Activated CD8-positive, alpha-beta memory T cell treated with anti-CD3 and anti-CD28 coated beads, Interleukin-2, amount 10 ng/mL, durations not matched to agents 7 days and 5 days (primary cell): Measurements from ENCODE around the gene ASCC1. TPM values are rescaled to one million over a fixed set of nuclear protein-coding genes. Genes with fewer than 3 reads are reported as not detected.
"Not testable (repeated sequence)": the region's sequence is repeated elsewhere in the genome, so short reads cannot be mapped to it uniquely, and the experiment has no call there.

ENCODE experiments used
- ATAC-seq: fragments of 150-1000 bp; cut with Tn5 transposase; one replicate; pipeline ENCODE4 v1.10.0; 2021; ENCODE audit warnings: moderate library complexity
- CTCF ChIA-PET: fragments of 350-600 bp; sonication (Branson Sonifier 250); formaldehyde crosslinking; loops from one replicate; lab custom pipeline; 2021; ENCODE audit warnings: antibody characterized with exemption; lab: Charles Lee
- DNase-seq: peaks from one replicate; pipeline ENCODE4 v3.0.0-alpha.2; 2020
- H3K27ac Mint-ChIP-seq: one replicate; pipeline ENCODE4 v1.8.0; 2021; ENCODE audit warnings: mild to moderate bottlenecking, mixed read lengths
- H3K27me3 Mint-ChIP-seq: one replicate; pipeline ENCODE4 v1.8.0; 2021; ENCODE audit warnings: mixed read lengths
- H3K36me3 Mint-ChIP-seq: one replicate; pipeline ENCODE4 v1.8.0; 2021; ENCODE audit warnings: mild to moderate bottlenecking, mixed read lengths
- H3K4me1 Mint-ChIP-seq: one replicate; pipeline ENCODE4 v1.8.0; 2021; ENCODE audit warnings: mixed read lengths
- H3K4me3 Mint-ChIP-seq: one replicate; pipeline ENCODE4 v1.8.0; 2021; ENCODE audit warnings: mild to moderate bottlenecking, moderate library complexity, mixed read lengths
- H3K9me3 Mint-ChIP-seq: one replicate; pipeline ENCODE4 v1.8.0; 2022; ENCODE audit warnings: low read depth, mixed read lengths
- total RNA-seq, 2 experiments: library from RNA; stranded (reverse); gene quantifications; one replicate each; pipeline ENCODE4 v1.2.3, GENCODE V29; 2021

The ASCC1 gene
- total RNA-seq, 2 experiments from 2014 or later: 34.9 to 36.8 TPM

DNA sequence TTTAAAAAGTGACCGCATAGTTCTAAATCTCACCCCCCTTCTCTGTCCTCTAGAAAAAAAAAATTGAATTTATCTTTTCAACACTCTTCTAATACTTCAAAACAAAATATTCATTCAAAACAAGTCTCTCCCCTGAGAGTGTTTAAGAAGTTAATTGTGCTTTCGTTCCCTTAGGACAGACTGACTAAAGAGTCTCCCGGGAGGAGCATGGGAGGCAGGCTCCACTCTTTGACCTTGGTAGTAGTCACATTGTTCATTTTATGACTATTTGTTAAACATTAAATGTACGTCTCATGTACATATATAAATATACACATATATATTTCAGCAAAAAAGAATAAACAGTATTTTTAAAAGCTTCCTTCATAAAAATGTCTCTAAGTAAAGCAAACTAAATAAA, 92.5 kb downstream of the ASCC1 start:
- ATAC-seq: no peak
- Mint-ChIP-seq H3K9me3 (no peaks in the 10 kb centered on the region), H3K4me1 (peaks cover 17% of the 10 kb centered on the region), H3K27me3 (no peaks in the 10 kb centered on the region), H3K4me3 (no peak overlapping the region), H3K27ac (no peak overlapping the region), H3K36me3 (peaks cover 27% of the 10 kb centered on the region)
- no peak for DNase-seq
- CTCF ChIA-PET: interaction anchor here (1.4 to 5.0 kb wide), 4 partner anchors 8 to 213 kb away, joined by 3 to 57 read pairs (median 6); no protein-coding TSS in a partner anchor

DNA sequence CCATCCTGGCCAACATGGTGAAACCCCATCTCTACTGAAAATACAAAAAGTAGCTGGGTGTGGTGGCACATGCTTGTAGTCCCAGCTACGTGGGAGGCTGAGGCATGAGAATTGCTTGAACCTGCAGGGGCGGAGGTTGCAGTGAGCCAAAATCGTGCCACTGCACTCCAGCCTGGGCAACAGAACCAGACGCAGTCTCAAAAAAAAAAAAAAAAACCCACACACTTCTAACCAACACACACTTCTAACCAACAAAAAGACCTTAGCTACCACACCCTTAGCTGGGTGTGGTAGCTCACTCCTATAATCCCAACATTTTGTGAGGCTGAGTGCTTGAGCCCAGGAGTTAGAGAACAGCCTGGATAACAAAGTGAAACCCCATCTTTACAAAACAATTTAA, 93.9 kb downstream of the ASCC1 start:
- ATAC-seq: no peak
- H3K36me3 Mint-ChIP-seq: peaks cover 30% of the 10 kb centered on the region
- no peak overlapping the region for H3K4me3 Mint-ChIP-seq
- H3K27me3 Mint-ChIP-seq: no peaks in the 10 kb centered on the region
- peaks cover 17% of the 10 kb centered on the region for H3K4me1 Mint-ChIP-seq
- H3K9me3 Mint-ChIP-seq: peaks cover 2% of the 10 kb centered on the region
- CTCF ChIA-PET: interaction anchor here (0.8 to 2.7 kb wide), 5 partner anchors 9 to 215 kb away, joined by 3 to 7 read pairs (median 4); no protein-coding TSS in a partner anchor
- no peak for DNase-seq
- no peak overlapping the region for H3K27ac Mint-ChIP-seq

DNA sequence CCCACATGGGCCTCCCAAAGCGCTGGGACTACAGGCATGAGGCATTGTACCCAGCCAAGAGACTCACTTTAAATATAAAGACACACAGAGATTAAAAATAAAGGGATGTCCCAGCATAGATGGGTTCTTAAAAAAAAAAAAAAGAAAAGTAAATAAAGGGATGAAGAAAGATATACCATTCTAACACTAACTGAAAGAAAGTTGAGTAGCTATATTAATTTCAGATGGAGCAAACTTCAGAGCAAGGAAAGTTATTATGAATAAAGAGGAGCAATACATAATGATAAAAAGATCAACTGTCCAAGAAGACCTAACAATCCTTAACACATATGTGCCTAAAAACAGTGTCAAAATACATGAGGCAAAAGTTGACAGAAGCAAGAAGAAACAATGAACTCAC, 94.7 kb downstream of the ASCC1 start:
- ATAC-seq (no peak), DNase-seq (no peak)
- no peak overlapping the region for H3K4me3 Mint-ChIP-seq
- peaks cover 6% of the 10 kb centered on the region for H3K9me3 Mint-ChIP-seq
- no peaks in the 10 kb centered on the region for H3K27me3 Mint-ChIP-seq
- CTCF ChIA-PET: interaction anchor here (0.7 to 2.7 kb wide), 3 partner anchors 73 to 216 kb away, joined by 5 to 7 read pairs (median 5); no protein-coding TSS in a partner anchor
- H3K27ac Mint-ChIP-seq: no peak overlapping the region
- peaks cover 34% of the 10 kb centered on the region for H3K36me3 Mint-ChIP-seq
- H3K4me1 Mint-ChIP-seq: peaks cover 14% of the 10 kb centered on the region

DNA sequence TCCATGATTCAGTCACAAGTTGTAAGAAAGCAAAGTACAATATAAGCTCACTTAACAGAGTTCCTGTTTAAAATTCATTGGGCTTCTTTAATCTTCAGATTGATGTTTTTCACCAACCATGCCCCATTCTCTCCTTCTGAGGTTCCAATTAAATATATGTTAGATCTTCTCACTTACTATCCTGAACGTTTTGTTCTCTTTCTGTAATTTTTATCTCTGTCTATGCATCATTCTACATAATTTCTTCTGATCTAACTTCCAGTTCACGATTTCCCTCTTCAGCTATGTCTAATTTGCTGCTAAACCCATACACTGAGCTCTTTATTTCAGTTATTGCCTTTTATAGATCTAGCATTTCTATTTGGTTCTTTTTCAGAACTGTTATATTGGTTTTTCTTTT, 99.7 kb downstream of the ASCC1 start:
- no peak for DNase-seq
- CTCF ChIA-PET: interaction anchor here (0.6 to 2.0 kb wide), 5 partner anchors 8 to 702 kb away, joined by 3 to 10 read pairs (median 4); no protein-coding TSS in a partner anchor
- Mint-ChIP-seq H3K27me3 (no peaks in the 10 kb centered on the region), H3K36me3 (peaks cover 51% of the 10 kb centered on the region), H3K4me3 (no peak overlapping the region), H3K9me3 (peaks cover 8% of the 10 kb centered on the region), H3K27ac (no peak overlapping the region), H3K4me1 (no peaks in the 10 kb centered on the region)
- no peak for ATAC-seq

DNA sequence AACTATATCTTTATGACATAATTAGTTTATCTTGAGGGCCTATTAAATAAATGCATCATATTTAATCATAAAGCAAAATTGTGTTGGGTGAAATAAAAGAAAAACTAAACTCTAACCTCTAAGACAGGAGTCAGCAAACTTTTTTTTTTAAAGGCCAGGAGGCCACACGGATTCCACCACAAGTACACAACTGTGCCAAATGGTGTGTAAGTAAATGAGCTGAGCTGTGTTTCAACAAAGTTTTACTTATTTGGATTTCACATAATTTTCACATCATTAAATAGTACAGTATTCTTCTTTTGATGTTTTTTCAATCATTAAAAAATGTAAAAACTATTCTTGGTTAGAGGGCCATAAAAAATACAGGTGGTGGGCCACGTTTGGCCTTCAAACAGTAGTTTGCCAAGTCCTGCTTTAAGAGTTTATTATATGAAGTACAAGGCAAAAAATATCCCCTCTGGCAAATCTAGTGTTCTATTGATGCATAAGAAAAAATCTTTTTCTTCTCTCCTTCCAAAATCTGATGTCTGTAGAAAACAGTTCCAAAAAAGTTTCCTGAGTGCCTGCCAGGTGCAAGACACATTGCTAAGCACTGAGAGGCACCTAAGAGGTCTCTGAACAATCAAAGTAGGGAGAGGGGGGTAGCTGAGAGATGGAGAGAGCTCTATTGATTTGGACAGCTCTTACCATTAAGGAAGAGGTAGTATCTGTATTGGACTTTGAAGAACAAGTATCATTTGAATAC, 101.2 kb downstream of the ASCC1 start:
- peaks cover 4% of the 10 kb centered on the region for H3K4me1 Mint-ChIP-seq
- no peak for DNase-seq
- peaks cover 45% of the 10 kb centered on the region for H3K36me3 Mint-ChIP-seq
- H3K9me3 Mint-ChIP-seq: peaks cover 8% of the 10 kb centered on the region
- ATAC-seq: no peak
- CTCF ChIA-PET: interaction anchor here (1.3 to 2.0 kb wide), 5 partner anchors 10 to 82 kb away, joined by 5 to 10 read pairs (median 6); no protein-coding TSS in a partner anchor
- H3K27ac Mint-ChIP-seq: no peak overlapping the region
- H3K4me3 Mint-ChIP-seq: no peak overlapping the region
- no peaks in the 10 kb centered on the region for H3K27me3 Mint-ChIP-seq

DNA sequence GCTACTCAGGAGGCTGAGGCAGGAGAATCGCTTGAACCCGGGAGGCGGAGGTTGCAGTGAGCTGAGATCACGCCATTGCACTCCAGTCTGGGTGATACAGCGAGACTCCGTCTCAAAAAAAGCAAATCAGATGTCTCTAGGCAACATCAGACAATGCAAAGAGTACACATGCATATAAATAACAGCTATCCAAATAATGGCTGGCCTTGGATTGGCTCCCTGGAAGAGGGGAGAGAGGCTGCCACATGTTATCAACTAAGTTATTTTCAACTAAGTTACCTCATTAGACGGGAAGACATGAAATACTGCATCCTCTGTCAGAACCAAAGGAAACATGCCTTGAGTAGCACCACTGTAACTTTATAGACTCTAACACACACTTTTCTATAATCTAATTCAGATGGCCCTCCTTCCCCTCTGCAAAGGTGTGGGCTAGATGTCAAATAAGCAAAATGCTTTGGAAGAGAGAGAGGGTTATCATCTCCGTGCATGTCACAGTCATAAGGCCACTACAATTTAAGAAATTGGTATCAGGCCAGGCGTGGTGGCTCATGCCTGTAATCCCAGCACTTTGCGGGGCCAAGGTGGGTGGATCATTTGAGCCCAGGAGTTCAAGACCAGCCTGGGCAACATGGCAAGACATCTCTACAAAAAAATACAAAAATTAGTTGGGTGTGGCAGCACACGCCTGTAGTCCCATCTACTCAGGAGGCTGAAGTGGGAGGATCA, 105.2 kb downstream of the ASCC1 start:
- no peak overlapping the region for H3K27ac Mint-ChIP-seq

DNA sequence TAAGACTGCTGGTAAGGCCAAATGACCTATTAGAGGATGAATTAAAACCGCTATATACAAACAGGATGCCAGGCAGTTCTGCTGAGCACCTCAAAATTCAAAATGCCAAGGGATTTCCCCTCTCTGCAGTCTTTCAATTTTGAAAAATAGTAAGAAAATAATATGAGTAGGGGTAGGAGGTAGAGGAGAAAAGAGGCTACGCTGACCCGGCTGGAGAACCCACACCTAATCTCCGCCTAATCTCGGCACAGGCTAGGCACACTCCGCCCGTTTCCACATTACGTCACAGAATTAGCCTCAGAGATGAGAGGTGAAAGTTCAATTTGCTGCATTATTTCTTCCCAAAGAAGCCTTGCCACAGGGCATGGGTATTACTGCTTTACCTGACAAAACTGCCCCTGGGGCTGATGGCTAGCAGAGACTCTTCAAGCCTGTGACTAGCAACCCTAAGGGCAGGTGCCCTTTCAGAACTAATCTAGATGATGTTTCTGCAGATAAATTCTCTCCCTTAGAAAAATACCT, 106.4 kb downstream of the ASCC1 start:
- H3K9me3 Mint-ChIP-seq: no peaks in the 10 kb centered on the region
- peaks cover 41% of the 10 kb centered on the region for H3K4me1 Mint-ChIP-seq
- peak overlapping the region; percentile 52 for H3K27ac Mint-ChIP-seq
- H3K27me3 Mint-ChIP-seq: no peaks in the 10 kb centered on the region
- DNase-seq (no peak), ATAC-seq (no peak)
- CTCF ChIA-PET: no interaction called here
- peaks cover 22% of the 10 kb centered on the region for H3K36me3 Mint-ChIP-seq
- H3K4me3 Mint-ChIP-seq: no peak overlapping the region

More for the DNA sequence above, 105.2 kb downstream of the ASCC1 start:
- Mint-ChIP-seq H3K36me3 (peaks cover 31% of the 10 kb centered on the region), H3K4me1 (peaks cover 41% of the 10 kb centered on the region), H3K9me3 (no peaks in the 10 kb centered on the region), H3K4me3 (no peak overlapping the region), H3K27me3 (no peaks in the 10 kb centered on the region)
- ATAC-seq (no peak), DNase-seq (no peak)
- CTCF ChIA-PET: interaction anchor here (1.9 kb wide), 1 partner anchor 15 kb away, joined by 4 read pairs; no protein-coding TSS in a partner anchor

DNA sequence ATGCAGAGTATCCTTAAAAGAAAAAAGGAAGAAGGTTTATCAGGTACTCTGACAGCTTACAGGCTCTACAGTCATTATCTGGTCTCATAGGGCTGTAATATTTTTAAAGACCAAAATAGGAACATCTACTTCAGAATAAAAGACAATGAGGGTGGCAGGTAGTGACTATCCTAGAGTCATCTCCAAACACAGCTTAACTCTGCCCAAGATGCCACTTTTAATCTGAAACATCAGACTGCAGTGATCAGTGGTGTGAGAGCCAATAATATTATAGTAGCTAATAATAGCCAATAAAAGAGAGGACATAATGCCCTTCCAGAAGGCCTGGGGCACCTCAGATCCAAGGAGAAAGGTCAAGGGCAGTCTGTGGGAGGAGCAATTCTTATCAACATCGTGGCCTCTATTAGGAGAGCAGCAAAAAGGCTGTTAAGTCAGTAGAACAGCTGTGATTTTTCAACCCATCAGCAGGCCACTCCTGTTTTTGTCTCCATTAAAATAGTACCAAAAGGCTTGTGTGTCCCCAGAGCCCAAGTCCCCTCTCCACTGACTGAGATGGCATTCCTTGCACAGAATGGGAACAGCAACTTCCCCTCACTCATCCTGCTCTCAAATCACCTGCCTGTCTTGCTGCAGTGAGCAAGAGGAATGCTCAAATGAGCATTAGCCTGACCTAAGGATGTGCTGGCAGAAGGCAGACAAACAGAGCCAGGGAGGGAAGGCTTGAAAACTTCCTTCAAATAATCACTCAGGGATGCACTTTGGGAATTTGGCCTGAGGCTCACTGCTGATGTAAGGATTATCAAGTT, 107.0 kb downstream of the ASCC1 start:
- Mint-ChIP-seq H3K4me3 (no peak overlapping the region), H3K36me3 (peaks cover 24% of the 10 kb centered on the region)
- CTCF ChIA-PET: interaction anchor here (0.9 to 2.0 kb wide), 9 partner anchors 10 to 231 kb away, joined by 3 to 11 read pairs (median 3); no protein-coding TSS in a partner anchor

DNA sequence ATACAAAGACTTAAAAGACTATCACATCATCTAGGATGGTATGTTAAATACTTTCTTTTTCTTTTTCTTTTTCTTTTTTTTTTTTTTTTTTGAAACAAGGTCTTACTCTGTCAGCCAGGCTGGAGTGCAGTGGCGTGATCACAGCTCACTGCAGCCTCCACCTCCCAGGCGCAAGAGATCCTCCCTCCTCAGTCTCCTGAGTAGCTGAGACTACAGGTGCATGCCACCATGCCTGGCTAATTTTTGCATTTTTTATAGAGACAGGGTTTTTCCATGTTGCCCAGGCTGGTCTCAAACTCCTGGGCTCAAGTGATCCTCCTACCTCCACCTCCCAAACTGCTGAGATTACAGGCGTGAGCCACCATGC, 108.1 kb downstream of the ASCC1 start:
- peak overlapping the region; percentile 66 for H3K4me3 Mint-ChIP-seq
- H3K36me3 Mint-ChIP-seq: peaks cover 23% of the 10 kb centered on the region
- CTCF ChIA-PET: interaction anchor here (0.6 to 2.0 kb wide), 11 partner anchors 9 to 232 kb away, joined by 3 to 11 read pairs (median 3); no protein-coding TSS in a partner anchor
- not testable (repeated sequence) for DNase-seq, ATAC-seq, H3K27me3 Mint-ChIP-seq, H3K9me3 Mint-ChIP-seq
- peaks cover 41% of the 10 kb centered on the region for H3K4me1 Mint-ChIP-seq
- peak overlapping the region; percentile 86 for H3K27ac Mint-ChIP-seq

More for the DNA sequence above, 107.0 kb downstream of the ASCC1 start:
- Mint-ChIP-seq H3K9me3 (no peaks in the 10 kb centered on the region), H3K27me3 (no peaks in the 10 kb centered on the region), H3K4me1 (peaks cover 41% of the 10 kb centered on the region), H3K27ac (peak overlapping the region; percentile 52)
- no peak for ATAC-seq
- no peak for DNase-seq

DNA sequence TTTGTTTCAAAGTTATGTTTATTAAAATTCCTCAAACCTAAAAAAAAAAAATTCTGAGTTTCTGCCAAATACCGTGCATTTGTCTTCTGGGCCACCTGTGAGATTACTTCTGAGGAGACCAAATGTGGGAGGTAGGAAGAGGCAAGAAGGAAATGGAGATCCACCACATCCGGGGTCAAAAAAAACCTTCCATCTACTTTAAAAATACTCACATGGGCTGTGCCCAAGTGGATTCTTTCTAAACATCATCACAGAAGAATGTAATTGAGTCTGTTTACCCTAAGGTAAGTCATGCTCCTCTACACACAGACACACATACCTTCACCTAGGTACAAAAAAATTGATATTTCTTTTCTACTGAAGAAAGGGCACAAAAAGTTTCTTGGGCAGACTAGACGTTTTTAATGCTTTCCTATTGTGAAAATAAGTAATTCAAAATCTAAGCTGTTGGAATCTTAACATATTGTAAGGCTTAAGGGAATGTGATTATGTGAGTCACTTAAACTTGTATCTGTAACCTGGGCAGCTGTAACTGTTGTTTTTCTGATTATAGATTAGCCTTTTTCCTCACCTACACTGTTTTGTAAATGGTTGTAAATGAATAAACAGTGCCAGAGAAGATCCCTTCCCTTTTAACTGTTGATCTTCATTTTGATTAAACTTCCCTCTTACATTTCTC, 108.6 kb downstream of the ASCC1 start:
- no peaks in the 10 kb centered on the region for H3K9me3 Mint-ChIP-seq
- peaks cover 41% of the 10 kb centered on the region for H3K4me1 Mint-ChIP-seq
- CTCF ChIA-PET: interaction anchor here (0.6 to 2.0 kb wide), 8 partner anchors 9 to 233 kb away, joined by 3 to 11 read pairs (median 3); no protein-coding TSS in a partner anchor
- H3K36me3 Mint-ChIP-seq: peaks cover 22% of the 10 kb centered on the region
- H3K27ac Mint-ChIP-seq: peak overlapping the region; percentile 86
- H3K27me3 Mint-ChIP-seq: no peaks in the 10 kb centered on the region
- ATAC-seq (peak; percentile 77), DNase-seq (peak; percentile 52)
- H3K4me3 Mint-ChIP-seq: peak overlapping the region; percentile 66

DNA sequence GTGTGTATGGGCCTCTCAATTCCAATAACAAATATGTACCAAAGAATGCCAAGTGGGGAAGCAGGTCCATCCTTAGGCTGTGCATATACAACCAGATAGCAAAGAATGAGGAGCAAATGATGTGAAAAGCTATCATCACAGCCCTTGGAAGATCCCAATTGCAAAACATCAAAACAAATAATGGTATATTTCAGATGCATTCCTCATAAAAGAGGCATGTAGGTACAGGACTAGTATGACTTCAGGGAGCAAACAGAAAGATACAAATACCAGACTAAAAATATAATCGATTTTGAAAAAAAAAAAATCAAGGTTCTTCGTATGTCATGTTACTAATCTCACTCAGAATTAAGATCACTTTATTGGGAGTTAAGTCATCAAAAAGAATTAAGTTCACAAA, 109.2 kb downstream of the ASCC1 start:
- H3K4me3 Mint-ChIP-seq: peak overlapping the region; percentile 66
- peaks cover 18% of the 10 kb centered on the region for H3K36me3 Mint-ChIP-seq
- CTCF ChIA-PET: interaction anchor here (1.1 to 1.3 kb wide), 2 partner anchors 8 to 17 kb away, joined by 3 read pairs; no protein-coding TSS in a partner anchor
- H3K27ac Mint-ChIP-seq: peak overlapping the region; percentile 86
- no peak for ATAC-seq
- peaks cover 41% of the 10 kb centered on the region for H3K4me1 Mint-ChIP-seq
- no peaks in the 10 kb centered on the region for H3K27me3 Mint-ChIP-seq
- no peaks in the 10 kb centered on the region for H3K9me3 Mint-ChIP-seq
- DNase-seq: no peak
